Astrocyte (in vitro differentiated cells and primary cell): ENCODE results near the gene INSYN2B. TPM values are rescaled to one million over a fixed set of nuclear protein-coding genes. Genes with fewer than 3 reads are reported as not detected.

Experiments
- DNase-seq: peaks from one replicate; pipeline ENCODE4 v3.0.0-alpha.2; 2010; ENCODE audit warnings: low read depth
- FAIRE-seq: peaks from 2 replicates; lab custom pipeline; 2011; peaks lifted over from hg19 to GRCh38; lab: Jason Lieb, UNC
- H2AFZ ChIP-seq: 2 replicates; pipeline ENCODE4 v1.6.0; 2012; ENCODE audit warnings: low read depth, low read length, inconsistent platforms
- H3K27ac ChIP-seq: 2 replicates; pipeline ENCODE4 v1.5.1; 2011; ENCODE audit warnings: low read depth, low read length, inconsistent platforms
- H3K27me3 ChIP-seq: 2 replicates; pipeline ENCODE4 v1.6.0; 2011; ENCODE audit warnings: low read length, inconsistent platforms; ENCODE audit not compliant: insufficient read depth
- H3K36me3 ChIP-seq: 2 replicates; pipeline ENCODE4 v1.5.1; 2011; ENCODE audit warnings: low read length, inconsistent platforms; ENCODE audit not compliant: insufficient read depth
- H3K4me1 ChIP-seq: 2 replicates; pipeline ENCODE4 v1.5.1; 2011; ENCODE audit warnings: low read length, inconsistent platforms; ENCODE audit not compliant: insufficient read depth
- H3K4me2 ChIP-seq: 2 replicates; pipeline ENCODE4 v1.6.0; 2012; ENCODE audit warnings: low read length, inconsistent platforms
- H3K4me3 ChIP-seq: 2 replicates; pipeline ENCODE4 v1.5.1; 2011; ENCODE audit warnings: low read depth, mild to moderate bottlenecking, low read length, inconsistent platforms; ENCODE audit not compliant: insufficient read depth
- H3K79me2 ChIP-seq: 2 replicates; pipeline ENCODE4 v1.6.0; 2012; ENCODE audit warnings: mild to moderate bottlenecking, low read length, inconsistent platforms; ENCODE audit not compliant: insufficient read depth
- H3K9ac ChIP-seq: 2 replicates; pipeline ENCODE4 v1.6.0; 2012; ENCODE audit warnings: mild to moderate bottlenecking, low read length, inconsistent platforms
- H3K9me3 ChIP-seq: 2 replicates; pipeline ENCODE4 v1.5.1; 2012; ENCODE audit warnings: low read depth, mild to moderate bottlenecking, low read length, inconsistent platforms; ENCODE audit not compliant: insufficient read depth
- H4K20me1 ChIP-seq: 2 replicates; pipeline ENCODE4 v1.6.0; 2012; ENCODE audit warnings: low read length, inconsistent platforms; ENCODE audit not compliant: insufficient read depth
- H3K27ac Mint-ChIP-seq: one replicate; pipeline ENCODE4 v1.8.0; 2021; ENCODE audit warnings: mild to moderate bottlenecking, mixed read lengths; ENCODE audit not compliant: unreplicated experiment
- H3K27me3 Mint-ChIP-seq: one replicate; pipeline ENCODE4 v1.8.0; 2021; ENCODE audit warnings: low read depth, mixed read lengths; ENCODE audit not compliant: unreplicated experiment
- H3K36me3 Mint-ChIP-seq: one replicate; pipeline ENCODE4 v1.8.0; 2021; ENCODE audit warnings: low read depth, mixed read lengths; ENCODE audit not compliant: unreplicated experiment
- H3K4me1 Mint-ChIP-seq: one replicate; pipeline ENCODE4 v1.8.0; 2021; ENCODE audit warnings: low read depth, mixed read lengths; ENCODE audit not compliant: unreplicated experiment
- H3K4me3 Mint-ChIP-seq: one replicate; pipeline ENCODE4 v1.8.0; 2021; ENCODE audit warnings: mild to moderate bottlenecking, moderate library complexity, mixed read lengths; ENCODE audit not compliant: unreplicated experiment
- H3K9me3 Mint-ChIP-seq: one replicate; pipeline ENCODE4 v1.8.0; 2021; ENCODE audit warnings: mild to moderate bottlenecking, mixed read lengths; ENCODE audit not compliant: unreplicated experiment
- CTCF ChIP-seq: IDR thresholded peaks from 2 replicates; pipeline ENCODE4 v1.5.1; 2011; ENCODE audit warnings: low read depth, mild to moderate bottlenecking, inconsistent platforms, low read length, moderate library complexity; ENCODE audit not compliant: insufficient read depth
- EZH2 ChIP-seq: IDR thresholded peaks from 2 replicates; pipeline ENCODE4 v1.6.1; 2012; ENCODE audit warnings: mild to moderate bottlenecking, low read length, inconsistent platforms; ENCODE audit not compliant: insufficient read depth
- total RNA-seq: library from RNA; stranded (reverse); gene quantifications from 2 replicates; pipeline ENCODE4 v1.2.1, GENCODE V29; 2021

Gene INSYN2B
- total RNA-seq, 1 donor from 2014 or later = 0.36 TPM

- H3K9me3 ChIP-seq = no peaks in the 10 kb centered on the region
- H3K4me3 Mint-ChIP-seq = no peak overlapping the region
- H3K36me3 Mint-ChIP-seq = no peaks in the 10 kb centered on the region
- H3K9me3 Mint-ChIP-seq = peaks cover 2% of the 10 kb centered on the region
- DNase-seq (peak; percentile 93), FAIRE-seq (peak; percentile 49)
- H3K27me3 Mint-ChIP-seq = peaks cover 12% of the 10 kb centered on the region
- H3K36me3 ChIP-seq = peaks cover 10% of the 10 kb centered on the region
- H3K4me2 ChIP-seq = peak overlapping the region; percentile 22
- H3K27me3 ChIP-seq = no peaks in the 10 kb centered on the region
- H2AFZ ChIP-seq = no peak overlapping the region
- no peak overlapping the region for H3K9ac ChIP-seq
- H3K4me3 ChIP-seq = no peak overlapping the region
- H3K27ac Mint-ChIP-seq = no peak overlapping the region
- no peaks in the 10 kb centered on the region for H4K20me1 ChIP-seq
- H3K4me1 ChIP-seq = peaks cover 10% of the 10 kb centered on the region
- TF ChIP-seq EZH2 (no peak), CTCF (no peak)
- peak overlapping the region; percentile 52 for H3K27ac ChIP-seq
- H3K79me2 ChIP-seq = no peaks in the 10 kb centered on the region
- peaks cover 2% of the 10 kb centered on the region for H3K4me1 Mint-ChIP-seq
These were observed 118.4 kb downstream of the INSYN2B start for GRCh38 chr5:169861934-169862333.

- Histone ChIP-seq H3K27me3 (no peaks in the 10 kb centered on the region), H2AFZ (no peak overlapping the region), H3K36me3 (peaks cover 10% of the 10 kb centered on the region), H3K79me2 (no peaks in the 10 kb centered on the region), H3K4me2 (no peak overlapping the region), H3K9ac (no peak overlapping the region), H4K20me1 (no peaks in the 10 kb centered on the region), H3K4me3 (no peak overlapping the region), H3K9me3 (no peaks in the 10 kb centered on the region), H3K4me1 (peaks cover 10% of the 10 kb centered on the region), H3K27ac (peak overlapping the region; percentile 22)
- FAIRE-seq (no peak), DNase-seq (no peak)
- Mint-ChIP-seq H3K9me3 (peaks cover 2% of the 10 kb centered on the region), H3K27ac (no peak overlapping the region), H3K4me3 (no peak overlapping the region), H3K4me1 (peaks cover 5% of the 10 kb centered on the region), H3K36me3 (no peaks in the 10 kb centered on the region), H3K27me3 (peaks cover 12% of the 10 kb centered on the region)
- TF ChIP-seq CTCF = no peak
- TF ChIP-seq EZH2 = no peak
These were observed 118.9 kb downstream of the INSYN2B start for GRCh38 chr5:169861433-169861832.

- H3K79me2 ChIP-seq = no peaks in the 10 kb centered on the region
- H2AFZ ChIP-seq = no peak overlapping the region
- H3K27ac ChIP-seq = no peak overlapping the region
- H3K27me3 ChIP-seq = no peaks in the 10 kb centered on the region
- FAIRE-seq (no peak), DNase-seq (no peak)
- Mint-ChIP-seq H3K27me3 (peaks cover 8% of the 10 kb centered on the region), H3K27ac (no peak overlapping the region), H3K4me1 (peaks cover 6% of the 10 kb centered on the region), H3K4me3 (no peak overlapping the region), H3K9me3 (peaks cover 2% of the 10 kb centered on the region), H3K36me3 (no peaks in the 10 kb centered on the region)
- H3K36me3 ChIP-seq = peaks cover 10% of the 10 kb centered on the region
- no peak for TF ChIP-seq CTCF
- TF ChIP-seq EZH2 = no peak
- no peaks in the 10 kb centered on the region for H4K20me1 ChIP-seq
- H3K4me2 ChIP-seq = no peak overlapping the region
- no peaks in the 10 kb centered on the region for H3K9me3 ChIP-seq
- no peak overlapping the region for H3K4me3 ChIP-seq
- peaks cover 13% of the 10 kb centered on the region for H3K4me1 ChIP-seq
- no peak overlapping the region for H3K9ac ChIP-seq
These were observed 119.7 kb downstream of the INSYN2B start for GRCh38 chr5:169860585-169860984.
